NCI-H2227 treated with DMSO at 0.1 percent for 48 hours (cell line): Measurements from ENCODE around the gene SOX13.
A peak's percentile ranks its signal among the peaks of the same experiment; 100 is the strongest.
"Not testable (repeated sequence)": the region's sequence is repeated elsewhere in the genome, so short reads cannot be mapped to it uniquely, and the experiment has no call there.

ENCODE experiments used
- DNase-seq: peaks from one replicate; lab custom pipeline; 2025; lab: John Stamatoyannopoulos, UW

Gene SOX13

DNA sequence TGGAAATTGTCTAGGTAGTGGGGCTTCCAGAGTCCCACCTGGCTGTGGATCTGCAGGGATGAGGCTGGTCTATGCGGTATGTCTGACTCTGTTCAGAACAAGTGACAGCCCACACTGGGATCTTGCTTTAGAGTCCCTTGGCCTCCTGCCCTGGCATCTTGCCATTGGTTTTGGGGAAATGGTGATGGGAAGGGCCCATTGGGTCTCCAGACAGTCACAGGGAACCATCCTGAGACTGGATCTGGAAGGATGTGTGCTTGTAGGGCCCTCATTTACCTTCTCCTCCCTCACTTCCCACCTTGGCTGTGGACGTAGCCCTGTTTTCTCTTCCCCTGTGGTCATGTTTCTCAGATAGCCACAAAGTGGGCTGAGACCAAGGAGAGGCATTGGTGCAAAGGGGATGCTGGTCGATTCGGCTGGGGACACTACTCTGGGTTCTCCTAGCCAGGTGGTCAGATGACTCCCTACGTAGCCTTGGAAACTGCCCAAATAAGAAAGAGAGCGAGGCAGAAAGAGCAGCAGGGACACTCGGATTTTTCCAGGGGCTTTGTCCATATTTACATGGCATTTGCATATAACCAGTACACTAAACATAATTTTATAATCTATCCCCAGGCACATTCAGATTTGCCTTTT, 15.1 kb downstream of the SOX13 start:
- DNase-seq = no peak

DNA sequence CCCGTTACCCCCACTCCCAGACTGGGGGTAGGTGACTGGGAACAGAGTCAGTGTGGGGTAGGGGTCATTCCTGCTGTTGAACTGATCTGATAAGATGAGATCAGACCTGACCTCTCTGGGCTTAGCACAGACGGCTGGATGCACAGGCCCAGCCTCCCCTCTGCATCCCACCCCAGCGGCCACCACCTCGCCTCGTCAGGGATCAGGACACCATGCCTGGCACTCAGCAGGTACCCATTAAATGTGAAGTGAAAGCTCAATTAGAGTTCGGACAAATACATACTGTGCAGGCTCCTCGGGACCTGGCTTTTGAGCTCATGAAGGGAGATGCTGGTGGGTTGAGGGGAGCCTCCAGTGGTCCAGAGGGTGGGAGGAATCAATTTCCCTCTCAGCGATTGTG, 15.7 kb downstream of the SOX13 start:
- DNase-seq = no peak

DNA sequence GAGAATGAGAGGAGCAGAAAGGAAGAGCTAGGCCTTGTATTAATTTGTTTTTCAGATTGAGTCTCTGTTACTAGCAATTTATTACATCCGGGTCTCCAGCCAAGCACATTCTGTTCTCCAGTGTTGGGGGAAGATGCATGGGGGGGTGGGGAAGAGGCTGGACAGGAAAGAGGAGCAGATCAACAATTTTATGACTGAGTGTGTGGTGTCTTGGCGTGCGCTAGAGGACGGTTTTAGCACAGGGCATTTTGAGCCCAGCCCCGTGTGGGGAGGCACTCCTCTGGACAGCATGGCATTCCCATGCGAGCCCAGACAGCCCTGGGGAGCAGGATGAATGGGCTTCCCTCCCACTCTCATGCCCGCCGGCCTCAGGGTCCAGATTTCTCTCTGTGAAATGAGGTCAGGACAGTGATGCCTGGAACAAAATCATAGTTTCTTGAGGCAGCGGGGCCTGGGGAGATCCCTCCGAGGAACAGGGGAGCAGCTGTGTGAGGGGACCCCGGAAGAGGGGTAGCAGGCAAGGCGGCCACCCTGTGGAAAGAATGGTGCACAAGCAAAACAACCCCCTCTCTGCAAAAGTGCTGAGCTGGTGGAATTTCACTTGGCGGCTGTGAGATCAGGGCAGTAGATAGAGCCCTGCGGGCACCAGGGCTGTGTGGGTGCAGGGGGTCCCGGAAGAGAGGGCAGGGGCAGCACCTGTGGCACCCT, 16.3 kb downstream of the SOX13 start:
- no peak for DNase-seq

DNA sequence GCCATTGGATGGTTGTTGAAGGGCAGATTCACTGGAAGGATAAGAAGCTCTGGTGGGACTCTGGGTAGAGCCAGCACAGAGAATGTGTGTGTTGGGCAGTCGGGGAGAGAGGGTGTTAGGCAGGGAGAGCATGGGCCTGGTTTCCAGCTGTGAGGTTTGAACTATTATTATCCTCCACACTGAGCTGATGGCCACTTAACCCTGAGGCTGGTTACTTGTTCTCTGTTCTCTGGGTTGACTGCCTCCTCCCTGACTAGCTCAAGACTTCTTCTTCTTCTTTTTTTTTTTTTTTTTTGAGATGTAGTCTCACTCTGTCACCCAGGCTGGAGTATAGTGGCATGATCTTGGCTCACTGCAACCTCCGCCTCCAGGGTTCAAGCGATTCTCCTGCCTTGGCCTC, 17.2 kb downstream of the SOX13 start:
- not testable (repeated sequence) for DNase-seq

DNA sequence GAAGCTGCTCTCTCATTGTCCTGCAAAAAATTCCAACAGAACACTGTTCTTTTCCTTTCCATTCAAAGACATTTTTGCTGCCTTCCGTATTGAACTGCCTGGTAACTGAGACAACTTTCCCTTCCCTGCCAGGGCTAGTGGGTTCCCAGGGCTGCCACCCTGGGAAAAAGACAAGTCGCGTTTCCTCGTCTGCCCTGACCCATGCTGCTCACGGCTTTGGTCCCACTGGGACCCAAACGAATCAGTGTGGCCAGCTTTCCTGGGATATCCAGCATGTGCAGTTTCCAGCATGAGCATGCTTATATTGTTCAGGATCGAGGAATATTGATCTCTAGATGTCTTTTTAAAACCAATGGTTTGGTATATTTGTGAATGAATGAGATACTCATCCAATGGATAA, 18.2 kb downstream of the SOX13 start:
- DNase-seq = no peak

DNA sequence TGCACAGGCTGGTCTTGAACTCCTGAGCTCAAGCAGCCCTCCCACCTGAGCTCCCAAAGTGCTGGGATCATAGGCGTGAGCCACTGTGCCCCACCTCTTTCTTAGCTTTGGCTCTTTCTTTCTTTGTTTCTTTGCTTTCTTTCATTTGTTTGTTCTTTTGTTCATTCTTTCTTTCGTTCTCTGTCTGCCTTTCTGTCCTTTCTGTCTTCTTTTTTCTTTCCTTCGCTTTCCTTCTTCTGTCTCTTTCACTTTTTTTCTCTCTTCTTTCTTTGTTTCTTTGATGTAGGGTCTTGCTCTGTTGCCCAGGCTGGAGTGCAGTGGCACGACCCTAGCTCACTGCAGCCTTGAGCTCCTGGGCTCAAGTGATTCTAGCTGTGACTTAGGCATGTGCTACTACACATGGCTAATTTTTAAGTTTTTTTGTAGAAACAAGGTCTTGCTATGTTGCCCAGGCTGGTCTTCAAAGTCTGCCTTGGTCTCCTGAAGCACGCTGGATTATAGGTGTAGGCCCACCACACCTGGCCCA, 18.9 kb downstream of the SOX13 start:
- no peak for DNase-seq

DNA sequence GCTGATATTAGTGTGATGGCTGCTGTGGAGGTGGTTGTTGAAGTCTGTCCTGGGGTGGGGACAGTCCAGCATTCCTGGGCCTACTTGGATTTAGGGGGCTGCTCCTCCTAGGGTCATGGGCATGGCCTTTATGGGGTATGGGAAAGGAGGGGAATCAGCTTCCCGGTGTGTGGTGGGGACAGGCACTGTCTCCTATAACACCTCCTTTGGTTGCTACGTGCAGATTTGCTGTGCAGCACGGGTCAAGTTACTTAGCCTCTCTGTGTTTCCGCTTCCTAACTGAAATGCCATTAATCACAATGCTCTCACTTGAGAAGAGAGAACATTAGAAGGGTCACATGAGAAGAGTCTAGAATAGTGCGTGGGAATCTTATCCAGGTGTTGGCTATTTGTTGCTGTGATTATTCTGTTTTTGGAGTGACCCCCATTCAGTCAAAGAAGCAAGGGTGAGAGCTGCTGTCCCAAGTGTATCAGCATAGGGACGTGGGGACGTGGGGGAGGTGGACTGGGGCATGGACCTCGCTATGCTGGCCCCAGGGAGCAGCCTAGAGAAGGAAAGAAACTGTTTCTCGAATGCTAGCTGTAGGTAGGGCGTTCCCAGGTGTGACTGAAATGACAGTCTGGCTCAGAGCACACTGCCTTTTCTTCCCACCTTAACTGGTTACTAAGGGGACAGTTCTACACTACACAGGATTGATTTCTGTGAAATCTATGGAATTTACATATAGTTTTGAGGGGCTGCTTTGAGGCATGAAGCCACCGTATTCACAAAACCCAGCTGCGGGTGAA, 19.9 kb downstream of the SOX13 start:
- DNase-seq = no peak

DNA sequence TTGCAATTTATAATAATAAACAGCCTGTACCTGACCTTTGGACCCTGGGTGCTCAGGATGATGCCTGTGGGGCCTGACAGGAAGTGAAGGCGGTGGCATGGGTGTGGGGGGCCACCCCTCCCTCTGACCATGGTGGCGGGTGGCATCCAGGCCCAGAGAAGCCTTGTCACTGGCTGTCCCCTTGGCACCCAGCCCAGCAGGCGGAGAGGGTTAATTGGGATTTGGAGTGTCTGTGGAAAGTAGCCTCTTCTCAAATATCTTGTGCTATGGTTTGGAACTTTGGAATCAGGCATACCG, 20.5 kb downstream of the SOX13 start:
- no peak for DNase-seq

DNA sequence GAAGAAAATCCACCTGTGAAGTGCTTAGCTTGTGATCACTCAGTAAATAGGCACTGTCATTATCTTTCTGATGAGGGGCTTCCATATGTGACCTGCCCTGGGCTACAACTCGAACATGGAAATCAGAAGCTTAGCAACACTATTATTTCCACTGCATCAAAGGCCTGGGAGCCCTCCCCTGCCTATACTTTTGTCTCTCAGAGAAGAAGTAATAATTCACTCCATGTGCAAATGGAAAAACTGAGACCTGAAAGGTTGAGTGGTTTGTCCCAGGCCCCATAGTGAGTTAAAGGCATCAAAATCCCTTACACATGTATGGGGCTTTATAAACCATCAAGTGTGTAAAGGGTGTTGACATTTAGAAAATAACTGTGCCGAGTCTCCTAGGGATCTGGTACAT, 20.9 kb downstream of the SOX13 start:
- peak; percentile 67 for DNase-seq

DNA sequence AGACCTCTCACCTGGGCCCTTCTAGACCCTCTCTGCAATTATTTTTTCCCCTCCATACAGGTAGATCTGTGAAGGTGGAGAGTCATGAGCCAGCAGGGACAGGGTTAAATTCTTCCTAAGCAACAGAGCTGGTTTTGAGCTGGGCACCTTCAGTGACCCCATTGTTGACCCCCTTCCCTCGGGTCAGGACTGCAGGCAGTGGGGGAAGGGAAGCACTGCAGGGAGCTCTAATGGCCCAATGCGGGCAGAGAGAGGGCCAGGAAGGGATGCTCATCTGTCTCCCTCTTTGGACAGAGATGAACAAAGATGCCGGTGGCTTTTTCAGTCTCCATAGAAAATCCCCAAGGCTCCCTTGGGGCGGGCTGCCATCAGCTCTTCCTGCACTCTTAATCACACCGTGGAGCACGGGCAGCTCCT, 21.4 kb downstream of the SOX13 start:
- DNase-seq = no peak

DNA sequence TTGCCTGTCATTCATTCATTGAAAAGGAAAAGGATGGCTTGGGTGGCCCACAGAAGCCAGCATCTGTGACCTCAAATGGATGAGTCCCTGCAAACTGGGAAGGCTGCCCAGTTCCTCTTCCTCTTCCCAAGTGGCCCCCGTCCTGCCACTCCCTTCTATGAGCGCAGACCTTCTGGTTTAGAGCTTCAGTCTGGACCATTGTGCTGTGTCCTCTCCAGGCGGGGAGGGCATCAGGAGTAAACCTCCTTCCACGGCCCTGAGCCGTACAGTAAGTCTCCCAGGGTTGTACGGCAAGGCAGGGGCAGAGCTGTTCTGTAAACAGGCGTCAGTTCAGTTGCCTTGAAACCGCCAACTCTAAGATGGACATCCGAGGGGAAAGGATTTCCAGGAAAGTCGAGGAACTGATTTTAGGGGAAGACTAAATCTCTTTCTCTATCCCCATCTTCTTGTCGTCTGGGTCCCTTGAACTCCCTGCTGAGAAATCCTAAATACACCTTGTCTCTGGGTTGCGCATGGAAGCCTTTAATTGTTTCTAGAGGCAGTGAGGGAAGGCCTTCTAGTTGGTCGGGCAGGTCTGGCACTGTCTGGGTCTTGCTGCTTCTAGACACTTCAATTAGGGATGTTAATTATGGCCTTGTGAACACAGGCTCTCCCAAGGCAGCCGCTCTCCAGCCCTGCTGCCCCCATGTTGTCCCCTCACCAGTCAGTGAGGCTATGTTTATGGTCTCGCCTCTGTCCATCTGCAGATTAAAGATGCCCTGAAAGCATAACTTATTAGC, 22.1 kb downstream of the SOX13 start:
- peak; percentile 62 for DNase-seq

DNA sequence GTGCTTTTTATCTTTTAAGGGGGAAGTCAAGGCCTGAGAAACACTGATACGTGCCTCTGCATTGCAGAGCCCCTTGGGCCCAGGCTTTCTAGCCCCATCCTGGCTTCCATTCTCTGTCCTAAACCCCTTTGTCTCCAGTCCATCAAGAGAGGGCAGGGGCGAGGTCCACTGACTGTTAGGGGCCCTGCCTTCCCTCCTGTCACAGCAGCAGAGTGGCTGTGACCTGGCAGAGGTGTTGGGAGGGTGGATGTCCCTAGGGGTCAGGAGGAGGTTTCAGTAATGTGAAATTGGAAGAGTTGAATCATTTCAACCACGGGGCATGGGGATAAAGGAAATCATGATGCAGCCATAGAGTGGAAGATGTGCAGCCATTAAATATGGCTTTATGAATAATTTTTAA, 24.0 kb downstream of the SOX13 start:
- DNase-seq = no peak

DNA sequence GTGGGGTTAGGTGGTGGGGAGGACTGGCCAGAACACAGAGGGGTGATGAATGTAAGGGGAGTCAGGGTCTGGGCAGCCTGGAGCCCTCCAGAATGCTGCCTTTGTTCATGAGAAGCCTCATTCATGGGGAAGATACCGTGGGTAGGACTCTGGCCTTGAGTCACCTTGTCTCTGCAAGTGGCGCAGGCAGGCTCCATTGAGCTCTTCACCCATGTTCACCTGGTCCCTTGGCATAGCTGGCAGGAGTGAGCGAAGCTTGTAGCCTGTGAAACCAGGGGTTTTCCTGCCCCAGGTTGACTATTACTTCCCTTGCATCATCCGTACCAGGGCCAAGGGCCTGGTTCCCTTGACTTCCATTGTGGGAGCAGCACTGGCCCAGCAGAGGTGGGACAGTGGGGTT, 25.8 kb downstream of the SOX13 start:
- no peak for DNase-seq

DNA sequence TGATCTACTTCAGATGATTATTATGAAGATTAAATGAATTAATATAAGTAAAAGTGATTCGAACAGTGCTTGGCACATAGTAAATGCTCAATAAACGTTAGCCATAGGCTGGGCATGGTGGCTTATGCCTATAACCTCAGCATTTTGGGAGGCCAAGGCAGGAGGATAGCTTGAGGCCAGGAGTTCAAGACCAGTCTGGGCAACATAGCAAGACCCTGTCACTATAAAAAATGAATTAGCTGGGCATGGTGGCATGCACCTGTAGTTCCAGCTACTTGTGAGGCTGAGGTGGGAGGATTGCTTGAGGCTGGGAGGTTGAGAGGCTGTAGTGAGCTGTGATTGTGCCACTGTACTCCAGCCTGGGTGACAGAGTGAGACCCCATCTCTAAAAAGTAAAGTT, 26.8 kb downstream of the SOX13 start:
- DNase-seq = not testable (repeated sequence)

DNA sequence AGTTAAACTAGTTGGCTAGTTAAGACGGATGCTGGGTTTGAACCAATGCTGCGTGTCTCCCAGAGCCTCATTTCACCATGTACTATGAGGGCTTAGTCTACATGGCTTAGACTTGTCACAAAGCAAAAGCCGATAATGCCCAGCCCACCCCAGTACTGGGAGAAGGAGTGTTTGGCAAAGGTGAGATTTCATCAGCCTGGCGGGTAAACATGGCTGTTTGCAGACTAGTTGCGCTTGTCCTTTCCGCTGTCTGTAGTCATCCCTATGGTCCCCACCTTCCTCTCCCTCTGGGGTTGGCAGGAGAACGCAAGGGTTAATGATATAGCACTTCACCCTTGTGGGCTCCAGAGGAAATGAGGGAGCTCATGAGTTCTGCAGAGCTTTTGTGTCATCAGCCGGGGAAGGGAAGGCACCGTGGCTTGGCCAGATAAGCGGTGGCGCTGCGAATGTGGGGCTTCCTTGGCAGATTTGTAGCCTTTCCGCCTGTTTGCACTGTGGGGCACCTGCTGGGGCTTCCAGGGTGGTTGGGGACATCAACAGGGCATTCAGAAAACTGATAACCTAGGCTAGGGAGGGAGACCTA, 29.2 kb downstream of the SOX13 start:
- DNase-seq = no peak

DNA sequence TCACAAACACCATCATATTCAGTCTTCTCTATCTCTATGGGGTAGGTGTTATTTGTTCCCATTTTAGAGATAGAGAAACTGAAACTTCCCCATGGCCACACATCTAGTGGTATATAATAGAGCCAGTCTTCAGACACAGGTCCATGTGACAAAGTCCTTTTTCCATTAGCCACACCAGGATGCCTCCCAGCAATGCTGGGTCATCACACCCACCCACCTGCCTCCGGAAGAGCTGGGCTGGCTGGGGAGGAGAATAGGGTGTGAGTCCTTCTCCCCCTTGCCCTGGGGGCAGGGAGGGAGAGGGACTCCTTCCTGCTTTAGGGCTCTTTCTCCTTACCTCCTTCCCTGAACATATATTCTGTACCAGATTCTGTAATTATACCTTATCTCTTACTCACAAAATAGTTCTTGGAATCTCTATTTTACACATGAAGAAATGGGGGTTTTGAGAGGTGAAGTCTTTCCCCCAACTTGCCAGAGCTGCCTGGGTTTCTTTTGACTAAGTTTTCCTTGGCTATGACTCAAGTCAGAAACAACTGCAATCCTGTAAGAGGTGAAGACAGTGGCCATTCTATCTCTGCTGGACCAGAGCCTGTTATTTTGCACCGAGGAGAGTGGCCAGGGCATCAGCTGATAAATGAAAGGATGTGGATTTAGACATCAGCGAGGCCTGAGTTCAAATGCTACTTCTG, 30.0 kb downstream of the SOX13 start:
- no peak for DNase-seq

DNA sequence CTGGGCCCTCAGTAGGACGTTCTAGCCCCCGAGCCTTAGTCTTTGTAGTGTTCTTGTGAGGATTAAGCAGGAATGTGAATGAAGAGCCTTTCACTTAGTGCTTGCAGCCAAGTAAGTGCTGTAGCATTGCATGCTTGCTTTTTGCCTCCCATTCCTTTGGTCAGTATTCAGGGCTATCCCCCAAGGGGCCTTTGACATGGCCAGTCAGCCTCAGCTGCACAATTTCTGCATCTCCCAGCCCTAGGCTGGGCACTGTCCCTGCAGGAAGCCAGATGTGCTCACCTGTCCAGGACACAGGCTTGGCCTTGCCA, 30.5 kb downstream of the SOX13 start:
- no peak for DNase-seq

DNA sequence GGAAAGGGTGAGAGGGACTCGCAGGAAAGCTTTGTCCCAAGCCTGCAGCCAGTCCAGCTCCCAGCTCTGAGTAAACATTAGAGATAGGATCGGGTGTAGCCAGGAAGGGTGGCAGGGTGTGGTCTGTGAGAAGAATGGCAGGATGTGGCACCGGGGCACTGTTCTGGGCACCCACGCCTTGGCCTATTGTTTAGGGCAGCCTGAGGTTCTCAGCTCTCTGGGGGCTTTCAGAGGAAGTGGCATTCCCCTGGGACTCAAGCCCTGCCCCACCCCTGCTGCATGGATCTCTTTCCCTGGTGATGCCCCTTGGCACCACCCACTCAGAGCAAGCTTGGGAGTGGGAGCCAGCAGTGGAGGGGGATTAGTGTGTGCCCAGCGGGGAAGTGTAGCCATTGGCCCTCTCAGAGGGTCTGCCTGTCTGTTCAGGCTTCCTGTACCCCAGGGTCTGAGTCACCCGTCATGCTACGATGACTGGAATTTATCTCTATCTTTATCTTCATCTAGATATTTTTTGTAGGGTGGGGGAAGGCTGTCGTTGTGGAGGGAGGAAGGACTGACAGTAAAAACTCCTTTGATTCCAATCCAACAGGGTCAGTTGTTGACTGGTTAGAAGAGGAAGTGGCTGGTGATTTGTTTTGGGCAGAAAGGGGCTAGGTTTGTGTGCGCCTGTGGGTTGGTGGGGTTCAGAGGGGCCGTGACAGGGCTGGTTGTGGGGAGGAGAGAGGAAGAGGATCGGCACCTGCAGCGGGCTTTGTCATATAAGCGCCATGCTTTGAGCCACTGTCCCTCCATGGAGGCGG, 31.6 kb downstream of the SOX13 start:
- DNase-seq = no peak

DNA sequence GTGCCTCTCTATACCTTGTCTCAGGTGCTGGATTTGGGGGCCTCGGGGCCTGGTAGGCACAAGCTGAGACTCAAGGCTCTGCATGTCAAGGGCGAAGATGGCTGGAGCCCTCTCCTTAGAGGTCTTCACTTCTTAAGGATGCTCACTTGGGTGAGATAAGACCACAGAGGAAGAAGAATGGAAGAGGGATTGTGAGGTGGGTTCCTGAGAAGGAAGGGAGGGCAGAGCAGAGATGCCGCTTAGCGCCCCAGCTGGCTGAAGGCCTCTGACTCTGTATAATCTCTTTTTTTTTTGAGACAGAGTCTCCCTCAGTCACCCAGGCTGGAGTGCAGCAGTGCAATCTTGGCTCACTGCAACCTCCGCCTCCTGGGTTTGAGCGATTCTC, 32.2 kb downstream of the SOX13 start:
- DNase-seq = no peak

DNA sequence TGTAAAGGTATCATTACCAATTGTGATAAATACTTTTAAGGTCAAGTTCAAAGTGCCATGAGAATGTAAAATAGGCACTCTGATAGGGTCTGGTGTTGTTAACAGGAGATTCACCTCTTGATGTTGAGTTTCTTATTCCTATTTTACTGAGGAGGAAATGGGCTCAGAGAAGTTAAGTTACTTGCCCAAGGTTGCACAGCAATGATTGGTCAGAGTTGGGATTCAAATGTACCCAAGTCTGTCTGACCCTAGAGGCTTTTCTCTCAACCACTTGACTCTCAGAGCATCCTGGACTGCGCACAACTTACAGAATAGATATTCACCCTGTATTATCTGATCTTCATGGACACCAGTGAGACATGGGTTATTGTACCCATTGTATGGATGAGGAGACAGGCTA, 33.9 kb downstream of the SOX13 start:
- no peak for DNase-seq

DNA sequence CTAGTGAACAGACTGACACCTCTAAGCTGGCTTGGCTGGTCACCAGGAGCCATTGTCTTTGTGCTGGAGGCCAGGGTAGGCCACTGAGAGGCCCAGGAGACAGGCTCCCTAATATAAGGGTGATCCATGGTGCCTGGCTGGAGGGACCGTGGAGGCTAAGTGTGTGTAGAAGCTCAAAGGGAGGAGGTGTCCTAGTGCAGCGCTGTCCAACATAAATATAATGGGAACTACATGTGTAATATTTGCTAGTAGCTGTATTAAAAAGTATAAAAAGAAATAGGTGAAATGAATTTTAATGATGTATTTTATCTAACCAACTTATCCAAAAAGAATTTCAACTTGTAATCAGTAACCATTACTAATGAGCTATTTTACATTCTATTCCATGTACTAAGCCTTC, 35.0 kb downstream of the SOX13 start:
- DNase-seq = no peak
